ENCODE measurements around the gene ABCB9.
"Not testable (repeated sequence)": the region's sequence is repeated elsewhere in the genome, so short reads cannot be mapped to it uniquely, and the experiment has no call there.

Gene ABCB9

GRCh38 chr12:122895320-122895703, 71.0 kb downstream of the ABCB9 start:
- peak; percentile 48 for DNase-seq (ENCODE audit: low read depth)

- no peak for DNase-seq (ENCODE audit: low read depth)
Measured at GRCh38 chr12:122894193-122895121, 71.8 kb downstream of the ABCB9 start.

GRCh38 chr12:122893208-122894153, 72.8 kb downstream of the ABCB9 start:
- DNase-seq (ENCODE audit: low read depth): no peak

- DNase-seq (ENCODE audit: low read depth): not testable (repeated sequence)
Measured at GRCh38 chr12:122892724-122893123, 73.5 kb downstream of the ABCB9 start.

- peak; percentile 89 for DNase-seq (ENCODE audit: low read depth)
Measured at GRCh38 chr12:122891661-122892525, 74.4 kb downstream of the ABCB9 start.

- no peak for DNase-seq (ENCODE audit: low read depth)
Measured at GRCh38 chr12:122889761-122890520, 76.3 kb downstream of the ABCB9 start.

GRCh38 chr12:122888232-122888752, 78.0 kb downstream of the ABCB9 start:
- peak; percentile 67 for DNase-seq (ENCODE audit: low read depth)

- no peak for DNase-seq (ENCODE audit: low read depth)
Measured at GRCh38 chr12:122887819-122888212, 78.4 kb downstream of the ABCB9 start.

GRCh38 chr12:122886851-122887818, 79.1 kb downstream of the ABCB9 start:
- peak; percentile 94 for DNase-seq (ENCODE audit: low read depth)

- no peak for DNase-seq (ENCODE audit: low read depth)
Measured at GRCh38 chr12:122886161-122886560, 80.1 kb downstream of the ABCB9 start.

- DNase-seq (ENCODE audit: low read depth): peak; percentile 71
Measured at GRCh38 chr12:122884860-122885259, 81.4 kb downstream of the ABCB9 start.

GRCh38 chr12:122884091-122884826, 82.0 kb downstream of the ABCB9 start:
- DNase-seq (ENCODE audit: low read depth): no peak

- no peak for DNase-seq (ENCODE audit: low read depth)
Measured at GRCh38 chr12:122882908-122883558, 83.2 kb downstream of the ABCB9 start.

- peak; percentile 55 for DNase-seq (ENCODE audit: low read depth)
Measured at GRCh38 chr12:122880668-122881067, 85.6 kb downstream of the ABCB9 start.

GRCh38 chr12:122880155-122880667, 86.1 kb downstream of the ABCB9 start:
- no peak for DNase-seq (ENCODE audit: low read depth)

Measured in ELR (cell line).